RWPE2 (cell line): ENCODE measurements around the gene ZBTB5.
A peak's percentile ranks its signal among the peaks of the same experiment; 100 is the strongest.

Source experiments
- ATAC-seq: fragments of 200-7000 bp; cut with Tn5 transposase; 3 replicates; pipeline ENCODE4 v1.9.1; 2021; ENCODE audit warnings: low read depth
- DNase-seq: peaks from one replicate; pipeline ENCODE4 v3.0.0-alpha.2; 2020; ENCODE audit warnings: low spot score
- H3K27ac ChIP-seq: fragments of 450-650 bp; 2 replicates; pipeline ENCODE4 v1.5.1; 2017; ENCODE audit warnings: mild to moderate bottlenecking; ENCODE audit not compliant: poor library complexity, severe bottlenecking
- H3K27me3 ChIP-seq: fragments of 250-450 bp; sonication (Bioruptor Pico); 2 replicates; pipeline ENCODE4 v1.5.1; 2021; ENCODE audit warnings: mild to moderate bottlenecking, moderate library complexity; ENCODE audit not compliant: insufficient read depth, poor library complexity, severe bottlenecking
- H3K36me3 ChIP-seq: fragments of 250-450 bp; sonication (Bioruptor Pico); 2 replicates; pipeline ENCODE4 v1.5.1; 2020; ENCODE audit warnings: low read depth, mild to moderate bottlenecking, moderate library complexity
- H3K4me1 ChIP-seq: fragments of 250-450 bp; sonication (Bioruptor Pico); 2 replicates; pipeline ENCODE4 v1.5.1; 2021; ENCODE audit warnings: mild to moderate bottlenecking, moderate library complexity; ENCODE audit not compliant: insufficient read depth, poor library complexity, severe bottlenecking
- H3K4me3 ChIP-seq: fragments of 250-450 bp; sonication (Bioruptor Pico); 2 replicates; pipeline ENCODE4 v1.5.1; 2021; ENCODE audit warnings: mild to moderate bottlenecking, moderate library complexity; ENCODE audit not compliant: severe bottlenecking
- H3K9me3 ChIP-seq: fragments of 250-450 bp; sonication (Bioruptor Pico); 2 replicates; pipeline ENCODE4 v1.5.1; 2021; ENCODE audit warnings: mild to moderate bottlenecking, moderate library complexity; ENCODE audit not compliant: severe bottlenecking
- TF ChIP-seq, protein P1 (sequence below): fragments of 450-650 bp; IDR thresholded peaks from one replicate; pipeline ENCODE4 v1.5.1; 2017; ENCODE audit warnings: mild to moderate bottlenecking, moderate library complexity; ENCODE audit not compliant: poor library complexity, severe bottlenecking

Gene ZBTB5

DNA sequence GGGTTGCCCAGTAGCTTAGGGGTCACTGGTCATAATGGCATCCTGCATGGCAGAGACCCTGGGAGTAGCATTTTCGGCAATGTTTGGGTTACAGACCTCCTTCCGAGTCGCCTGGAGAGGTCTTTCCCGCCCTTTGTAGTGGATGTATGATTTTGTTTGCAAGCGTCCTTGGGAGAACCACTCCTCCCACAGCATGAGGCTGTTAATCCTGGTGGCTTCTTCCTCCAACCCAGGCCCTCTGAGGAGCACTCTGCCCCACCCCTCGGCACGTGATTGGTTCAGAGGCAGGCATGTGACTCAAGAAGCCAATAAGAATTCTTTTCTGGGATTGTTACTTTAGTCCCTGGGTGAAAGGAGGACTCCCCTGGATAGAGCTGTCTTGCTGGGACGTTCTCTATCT, 73.0 kb downstream of the ZBTB5 start:
- Histone ChIP-seq H3K27me3 (no peaks in the 10 kb centered on the region), H3K27ac (no peak overlapping the region), H3K4me1 (no peaks in the 10 kb centered on the region), H3K4me3 (no peak overlapping the region), H3K9me3 (no peaks in the 10 kb centered on the region), H3K36me3 (no peaks in the 10 kb centered on the region)
- TF ChIP-seq, protein P1, sequence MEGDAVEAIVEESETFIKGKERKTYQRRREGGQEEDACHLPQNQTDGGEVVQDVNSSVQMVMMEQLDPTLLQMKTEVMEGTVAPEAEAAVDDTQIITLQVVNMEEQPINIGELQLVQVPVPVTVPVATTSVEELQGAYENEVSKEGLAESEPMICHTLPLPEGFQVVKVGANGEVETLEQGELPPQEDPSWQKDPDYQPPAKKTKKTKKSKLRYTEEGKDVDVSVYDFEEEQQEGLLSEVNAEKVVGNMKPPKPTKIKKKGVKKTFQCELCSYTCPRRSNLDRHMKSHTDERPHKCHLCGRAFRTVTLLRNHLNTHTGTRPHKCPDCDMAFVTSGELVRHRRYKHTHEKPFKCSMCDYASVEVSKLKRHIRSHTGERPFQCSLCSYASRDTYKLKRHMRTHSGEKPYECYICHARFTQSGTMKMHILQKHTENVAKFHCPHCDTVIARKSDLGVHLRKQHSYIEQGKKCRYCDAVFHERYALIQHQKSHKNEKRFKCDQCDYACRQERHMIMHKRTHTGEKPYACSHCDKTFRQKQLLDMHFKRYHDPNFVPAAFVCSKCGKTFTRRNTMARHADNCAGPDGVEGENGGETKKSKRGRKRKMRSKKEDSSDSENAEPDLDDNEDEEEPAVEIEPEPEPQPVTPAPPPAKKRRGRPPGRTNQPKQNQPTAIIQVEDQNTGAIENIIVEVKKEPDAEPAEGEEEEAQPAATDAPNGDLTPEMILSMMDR = no peak
- ATAC-seq = no peak
- DNase-seq = no peak

DNA sequence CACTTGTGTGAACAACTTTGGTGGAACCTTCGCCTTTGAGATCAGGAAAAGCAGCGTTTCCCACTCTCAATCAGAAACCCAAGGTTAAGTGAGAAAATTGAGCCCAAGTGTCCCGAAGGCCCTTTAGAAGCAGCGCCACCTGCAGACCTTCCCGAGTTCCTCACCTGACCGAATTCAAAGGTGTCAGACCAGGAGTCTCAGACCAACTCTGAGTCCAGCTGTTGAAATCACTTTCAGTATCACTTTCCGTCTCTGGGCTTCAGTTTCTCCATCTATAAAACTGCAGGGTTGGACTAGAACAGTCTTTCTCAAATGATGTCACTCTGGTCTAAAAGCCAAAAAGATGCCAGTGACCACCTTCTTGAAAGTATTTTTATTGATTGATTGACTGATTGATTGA, 74.5 kb downstream of the ZBTB5 start:
- H3K36me3 ChIP-seq = no peaks in the 10 kb centered on the region
- TF ChIP-seq, protein P1 = peak; percentile 30
- H3K4me3 ChIP-seq = no peak overlapping the region
- no peak overlapping the region for H3K27ac ChIP-seq
- ATAC-seq (peak; percentile 33; the same call in 1 of the 3 replicates), DNase-seq (no peak)
- H3K4me1 ChIP-seq = no peaks in the 10 kb centered on the region
- H3K27me3 ChIP-seq = no peaks in the 10 kb centered on the region
- H3K9me3 ChIP-seq = no peaks in the 10 kb centered on the region
